Peyer's patch (tissue), 4 donors: ENCODE measurements around the gene CCDC134. TPM values are rescaled to one million over a fixed set of nuclear protein-coding genes. Genes with fewer than 3 reads are reported as not detected.

Experiments used
- DNase-seq, 3 donors: peaks; one replicate each; pipeline ENCODE4 v3.0.0-alpha.2; 2017 to 2019
- H3K27ac ChIP-seq, 4 donors: fragments of 200-600 bp; sonication (generic); one replicate each; pipeline ENCODE4 v1.5.1; 2016 to 2019
- H3K27me3 ChIP-seq, 2 donors: fragments of 200-600 bp; sonication (generic); one replicate each; pipeline ENCODE4 v1.5.1; 2019
- H3K36me3 ChIP-seq, 3 donors: fragments of 200-600 bp; sonication (generic); one replicate each; pipeline ENCODE4 v1.5.1; 2016 to 2019
- H3K4me1 ChIP-seq, 4 donors: fragments of 200-600 bp; sonication (generic); one replicate each; pipeline ENCODE4 v1.5.1; 2016 to 2019
- H3K4me3 ChIP-seq, 4 donors: fragments of 200-600 bp; sonication (generic); 1 replicate in 3 of 4; 2 replicates in 1 of 4; pipeline ENCODE4 v1.5.1; 2016 to 2019; ENCODE audit warnings: mild to moderate bottlenecking in 1 of 4
- H3K9me3 ChIP-seq, 4 donors: fragments of 200-600 bp; sonication (generic); one replicate each; pipeline ENCODE4 v1.5.1; 2016 to 2019; ENCODE audit warnings: mild to moderate bottlenecking in 1 of 4
- CTCF ChIP-seq, 6 experiments: fragments of 450-650 bp in 4 of 6; fragments of 200-600 bp in 2 of 6; sonication (generic) in 1 of 6; IDR thresholded peaks; one replicate each; pipeline ENCODE4 v1.5.1; 2017 to 2019; ENCODE audit warnings: antibody characterized with exemption in 6 of 6, mild to moderate bottlenecking in 3 of 6, moderate library complexity in 1 of 6
- POLR2A ChIP-seq, 2 donors: fragments of 450-650 bp; IDR thresholded peaks; one replicate each; pipeline ENCODE4 v1.5.1; 2017; ENCODE audit warnings: antibody characterized with exemption in 2 of 2, mild to moderate bottlenecking in 2 of 2, moderate library complexity in 2 of 2
- total RNA-seq, 4 donors: library from RNA; depleted of rRNA; stranded (reverse); fragments of >200 nt; gene quantifications; one replicate each; pipeline ENCODE4 v1.1.0, GENCODE V29; 2016

CCDC134 gene
- 10 to 100 TPM in 2 of 4 donors, 1 to 10 TPM in 2; 8.1 to 20.6 (median 10.2) TPM for total RNA-seq

DNA sequence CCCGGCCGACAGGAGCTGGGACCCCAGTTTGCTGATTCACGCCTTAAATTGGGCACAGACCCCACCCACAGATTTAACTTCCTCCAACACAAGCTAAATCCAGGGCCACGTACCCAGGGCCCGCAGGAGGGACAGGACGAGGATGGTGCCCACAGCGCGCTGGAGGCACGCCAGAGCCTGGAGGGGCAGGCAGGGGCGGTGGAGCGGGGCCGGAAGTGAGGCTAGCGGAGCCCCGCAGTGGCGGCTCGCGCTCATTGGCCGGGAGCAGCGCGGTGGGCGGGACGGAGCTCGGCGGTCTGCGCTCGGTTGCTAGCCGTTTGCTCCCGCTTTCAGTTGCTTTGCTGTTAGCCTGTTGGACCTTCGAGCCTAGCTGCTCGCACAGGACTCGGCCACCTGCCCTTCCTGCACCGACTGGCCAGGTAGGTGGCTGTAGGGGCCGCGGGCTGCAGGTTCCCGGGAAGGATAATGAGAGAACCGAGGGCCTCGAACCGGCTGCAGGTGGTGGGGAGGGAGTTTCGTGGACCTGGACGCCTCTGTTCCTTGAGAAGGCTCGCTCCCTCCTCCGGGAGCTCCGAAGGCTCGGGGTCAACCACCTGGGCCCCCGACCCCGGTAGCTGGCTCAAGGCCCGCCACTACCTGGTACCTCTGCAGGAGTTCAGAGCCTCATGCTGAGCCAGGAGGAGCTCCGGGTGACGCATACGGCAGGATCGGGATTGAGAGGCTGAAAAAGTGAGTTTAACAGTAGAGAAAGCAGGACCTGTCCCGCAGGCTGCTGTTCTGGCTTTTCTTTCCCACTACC lies at the start of gene CCDC134:
CCDC134 (plus strand) TSS at position 332 of the 799 bp plus-strand sequence. CDS start 8,212 bp downstream, outside the sequence.
- Histone ChIP-seq H3K36me3 (no peaks in the 10 kb centered on the region), H3K27me3 (no peaks in the 10 kb centered on the region), H3K9me3 (no peaks in the 10 kb centered on the region), H3K27ac (peak within 1 kb of the TSS; percentile 69 to 90 (median 88)), H3K4me1 (peaks cover 0 to 22% (median 4%) of the 10 kb centered on the region in 4 donors), H3K4me3 (peak within 1 kb of the TSS; percentile 64 to 95 (median 74))
- DNase-seq = peak; percentile 91 to 97 (median 95)
- peak; percentile 85 to 94 for TF ChIP-seq POLR2A (IDR thresholded peaks at IDR 0.05)
- TF ChIP-seq CTCF (IDR thresholded peaks at IDR 0.05) = peak in 1 of 6 experiments; percentile 10

DNA sequence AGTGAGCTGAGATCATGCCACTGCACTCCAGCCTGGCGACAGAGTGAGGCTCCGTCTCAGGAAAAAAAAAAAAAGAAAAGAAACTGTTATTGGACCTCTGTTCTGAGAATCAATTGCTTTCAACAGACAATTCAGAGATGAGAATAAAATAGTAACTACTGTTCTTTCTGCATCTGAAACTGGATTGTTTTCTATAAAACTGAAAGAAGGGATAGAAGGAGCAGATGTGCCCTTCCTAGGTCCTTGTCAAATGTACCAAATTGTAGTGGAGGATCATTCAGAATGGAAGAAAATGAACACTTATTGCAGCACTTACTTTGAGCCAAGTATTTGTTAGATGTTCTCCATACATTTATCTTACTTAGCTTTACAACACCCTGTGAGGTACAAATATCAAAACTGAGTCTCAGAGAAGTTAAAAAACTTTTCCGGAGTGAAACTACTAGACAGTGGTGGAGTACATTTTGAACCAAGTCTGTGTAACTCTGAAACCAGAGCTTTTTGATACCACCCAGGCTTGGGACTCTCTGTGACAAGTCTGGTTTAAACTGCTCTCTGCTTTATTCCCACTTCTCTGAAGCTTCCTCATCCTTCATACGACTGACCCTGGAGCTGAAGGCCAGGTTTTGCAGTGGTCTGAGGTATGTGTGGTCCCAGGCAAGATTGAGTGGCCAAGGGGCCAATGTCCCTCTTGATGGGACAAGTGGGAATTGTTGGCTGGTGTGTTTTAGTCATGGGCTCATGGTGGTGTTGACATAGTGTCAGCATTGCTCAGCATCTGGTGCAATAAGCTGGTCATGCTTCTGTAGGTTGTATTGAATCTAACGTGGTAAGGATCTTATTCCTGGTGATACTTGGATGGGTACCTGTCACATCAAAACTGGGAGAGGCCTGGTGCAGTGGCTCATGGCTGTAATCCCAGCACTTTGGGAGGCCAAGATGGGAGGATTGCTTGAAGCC lies 48.2 kb upstream of the CCDC134 start:
- Histone ChIP-seq H3K27me3 (no peaks in the 10 kb centered on the region), H3K36me3 (no peaks in the 10 kb centered on the region), H3K27ac (no peak overlapping the region), H3K4me1 (no peaks in the 10 kb centered on the region), H3K9me3 (no peaks in the 10 kb centered on the region), H3K4me3 (no peak overlapping the region)
- TF ChIP-seq CTCF (IDR thresholded peaks at IDR 0.05) (no peak), POLR2A (IDR thresholded peaks at IDR 0.05) (no peak)
- no peak for DNase-seq

DNA sequence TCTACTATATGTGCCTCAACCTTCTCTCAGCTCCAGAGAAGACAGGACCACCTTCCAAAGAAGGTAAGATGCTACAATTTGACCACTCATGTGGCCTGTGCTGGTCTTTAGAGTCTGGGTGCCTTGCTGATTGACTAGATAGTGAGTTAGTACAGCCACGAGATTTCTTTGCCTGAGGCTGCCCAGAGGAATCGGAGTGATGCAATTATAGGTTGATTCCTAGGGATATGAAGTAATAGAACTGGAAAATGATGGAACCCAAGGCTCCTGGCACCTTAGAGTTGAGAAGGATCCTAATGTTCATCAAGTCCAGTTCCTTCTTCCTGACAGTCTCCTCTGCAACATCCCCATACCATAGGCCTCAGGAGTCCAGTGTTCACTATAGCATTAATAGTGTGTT lies 46.5 kb upstream of the CCDC134 start:
- H3K27me3 ChIP-seq = no peaks in the 10 kb centered on the region
- H3K27ac ChIP-seq = no peak overlapping the region
- no peaks in the 10 kb centered on the region for H3K9me3 ChIP-seq
- no peak for DNase-seq
- TF ChIP-seq POLR2A (IDR thresholded peaks at IDR 0.05) (no peak), CTCF (IDR thresholded peaks at IDR 0.05) (no peak)
- no peaks in the 10 kb centered on the region for H3K4me1 ChIP-seq
- no peak overlapping the region for H3K4me3 ChIP-seq
- no peaks in the 10 kb centered on the region for H3K36me3 ChIP-seq

DNA sequence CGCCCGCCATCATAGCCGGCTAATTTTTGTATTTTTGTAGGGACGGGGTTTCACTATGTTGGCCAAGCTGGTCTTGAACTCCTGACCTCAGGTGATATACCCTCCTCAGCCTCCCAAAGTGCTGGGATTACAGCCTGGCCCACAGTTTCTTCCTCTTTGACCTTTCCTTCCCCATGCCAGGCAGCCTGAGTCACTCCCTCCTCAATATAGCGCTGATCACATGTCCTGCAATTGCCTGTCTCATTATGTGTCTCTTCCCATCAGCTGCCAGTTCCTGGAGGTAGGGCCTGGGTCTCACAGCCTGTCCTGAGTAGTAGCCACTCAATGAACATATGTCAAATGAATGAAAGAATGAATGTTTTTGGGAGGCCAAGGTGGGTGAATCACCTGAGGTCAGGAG lies 43.0 kb upstream of the CCDC134 start:
- no peak overlapping the region for H3K27ac ChIP-seq
- no peaks in the 10 kb centered on the region for H3K27me3 ChIP-seq
- no peaks in the 10 kb centered on the region for H3K9me3 ChIP-seq
- H3K4me3 ChIP-seq = no peak overlapping the region
- no peaks in the 10 kb centered on the region for H3K4me1 ChIP-seq
- no peaks in the 10 kb centered on the region for H3K36me3 ChIP-seq
- no peak for DNase-seq
- no peak for TF ChIP-seq POLR2A (IDR thresholded peaks at IDR 0.05)
- no peak for TF ChIP-seq CTCF (IDR thresholded peaks at IDR 0.05)

- H3K27me3 ChIP-seq = no peaks in the 10 kb centered on the region
- DNase-seq = no peak
- H3K27ac ChIP-seq = no peak overlapping the region
- H3K36me3 ChIP-seq = no peaks in the 10 kb centered on the region
- no peaks in the 10 kb centered on the region for H3K4me1 ChIP-seq
- TF ChIP-seq CTCF (IDR thresholded peaks at IDR 0.05) (no peak), POLR2A (IDR thresholded peaks at IDR 0.05) (no peak)
- H3K9me3 ChIP-seq = no peaks in the 10 kb centered on the region
- H3K4me3 ChIP-seq = no peak overlapping the region
These were observed 42.2 kb upstream of the CCDC134 start for GRCh38 chr22:41758231-41758630.
